ENCODE results near the gene STAG2. TPM values are rescaled to one million over a fixed set of nuclear protein-coding genes. Genes with fewer than 3 reads are reported as not detected.

The STAG2 gene
- polyA plus RNA-seq, 3 donors: 20.6 to 56.2 (median 40.9) TPM

- no CpG with 5 or more reads among the region's 1 CpG for WGBS (ENCODE audit: insufficient coverage)
- Histone ChIP-seq H3K36me3 (replicated peaks in 1 of 2; ENCODE audit: control insufficient read depth in 1 of 2, insufficient read depth in 2 of 2, low read length in 2 of 2) (no peaks in the 10 kb centered on the region), H3K27ac (ENCODE audit: low read depth in 1 of 2, low read length in 2 of 2) (no peak overlapping the region), H3K79me2 (ENCODE audit: insufficient read depth, low read length) (peaks cover 100% of the 10 kb centered on the region), H3K4me2 (replicated peaks; ENCODE audit: extremely low read depth, low read length, poor library complexity, severe bottlenecking) (no peak overlapping the region), H3K4me1 (ENCODE audit: control insufficient read depth in 1 of 2, insufficient read depth in 2 of 2, low read length in 2 of 2) (no peaks in the 10 kb centered on the region), H3K9me3 (replicated peaks in 1 of 2; ENCODE audit: control insufficient read depth in 1 of 2, insufficient read depth in 1 of 2, low read length in 2 of 2) (no peaks in the 10 kb centered on the region), H3K27me3 (ENCODE audit: control insufficient read depth in 2 of 2, insufficient read depth in 2 of 2, low read length in 2 of 2) (no peaks in the 10 kb centered on the region), H4K20me1 (ENCODE audit: insufficient read depth, low read length) (peaks cover 96% of the 10 kb centered on the region), H3K9ac (ENCODE audit: insufficient read depth, low read length, poor library complexity, severe bottlenecking) (no peak overlapping the region), H2AFZ (ENCODE audit: insufficient read depth, low read depth, low read length, poor library complexity, severe bottlenecking) (no peak overlapping the region), H3K4me3 (replicated peaks in 1 of 3; ENCODE audit: low read depth in 2 of 3, low read length in 3 of 3) (no peak overlapping the region)
- Mint-ChIP-seq H3K27me3 (ENCODE audit: low read depth in 3 of 3) (peaks cover 0 to 1% (median 0%) of the 10 kb centered on the region in 3 donors), H3K4me3 (no peak overlapping the region), H3K36me3 (no peaks in the 10 kb centered on the region), H3K4me1 (peaks cover 11% of the 10 kb centered on the region), H3K9me3 (no peaks in the 10 kb centered on the region), H3K27ac (peak overlapping the region in 1 of 7 donors; percentile 23)
- intact Hi-C loops (cut with micrococcal nuclease): loop anchor here in 1 of 2 donors (10.0 kb wide), 1 partner anchor 51 kb away; the partner anchor contains the start of gene STAG2
- TF ChIP-seq CTCF (IDR thresholded peaks at IDR 0.05): no peak
- DNase-seq: no peak
Observed at GRCh38 chrX:124015721-124016120, 54.2 kb downstream of the STAG2 start.

- DNase-seq: no peak
- Mint-ChIP-seq H3K36me3 (no peaks in the 10 kb centered on the region), H3K27ac (peak overlapping the region in 2 of 7 donors; percentile 7 to 26), H3K4me3 (no peak overlapping the region), H3K27me3 (ENCODE audit: low read depth in 3 of 3) (peaks cover 0 to 1% (median 0%) of the 10 kb centered on the region in 3 donors), H3K4me1 (peaks cover 9% of the 10 kb centered on the region), H3K9me3 (no peaks in the 10 kb centered on the region)
- Histone ChIP-seq H3K4me3 (replicated peaks in 1 of 3; ENCODE audit: low read depth in 2 of 3, low read length in 3 of 3) (no peak overlapping the region), H3K4me1 (ENCODE audit: control insufficient read depth in 1 of 2, insufficient read depth in 2 of 2, low read length in 2 of 2) (no peaks in the 10 kb centered on the region), H2AFZ (ENCODE audit: insufficient read depth, low read depth, low read length, poor library complexity, severe bottlenecking) (no peak overlapping the region), H3K9me3 (replicated peaks in 1 of 2; ENCODE audit: control insufficient read depth in 1 of 2, insufficient read depth in 1 of 2, low read length in 2 of 2) (no peaks in the 10 kb centered on the region), H3K36me3 (replicated peaks in 1 of 2; ENCODE audit: control insufficient read depth in 1 of 2, insufficient read depth in 2 of 2, low read length in 2 of 2) (no peaks in the 10 kb centered on the region), H3K4me2 (replicated peaks; ENCODE audit: extremely low read depth, low read length, poor library complexity, severe bottlenecking) (no peak overlapping the region), H4K20me1 (ENCODE audit: insufficient read depth, low read length) (peaks cover 98% of the 10 kb centered on the region), H3K27ac (ENCODE audit: low read depth in 1 of 2, low read length in 2 of 2) (no peak overlapping the region), H3K79me2 (ENCODE audit: insufficient read depth, low read length) (peaks cover 100% of the 10 kb centered on the region), H3K9ac (ENCODE audit: insufficient read depth, low read length, poor library complexity, severe bottlenecking) (no peak overlapping the region), H3K27me3 (ENCODE audit: control insufficient read depth in 2 of 2, insufficient read depth in 2 of 2, low read length in 2 of 2) (no peaks in the 10 kb centered on the region)
- intact Hi-C loops (cut with micrococcal nuclease): loop anchor here in 1 of 2 donors (10.0 kb wide), 1 partner anchor 52 kb away; the partner anchor contains the start of gene STAG2
- TF ChIP-seq CTCF (IDR thresholded peaks at IDR 0.05): no peak
- no CpG with 5 or more reads among the region's 1 CpG for WGBS (ENCODE audit: insufficient coverage)
Observed at GRCh38 chrX:124016825-124017224, 55.3 kb downstream of the STAG2 start.
